ENCODE results near the gene HDAC4.

- TF ChIP-seq, protein P1, sequence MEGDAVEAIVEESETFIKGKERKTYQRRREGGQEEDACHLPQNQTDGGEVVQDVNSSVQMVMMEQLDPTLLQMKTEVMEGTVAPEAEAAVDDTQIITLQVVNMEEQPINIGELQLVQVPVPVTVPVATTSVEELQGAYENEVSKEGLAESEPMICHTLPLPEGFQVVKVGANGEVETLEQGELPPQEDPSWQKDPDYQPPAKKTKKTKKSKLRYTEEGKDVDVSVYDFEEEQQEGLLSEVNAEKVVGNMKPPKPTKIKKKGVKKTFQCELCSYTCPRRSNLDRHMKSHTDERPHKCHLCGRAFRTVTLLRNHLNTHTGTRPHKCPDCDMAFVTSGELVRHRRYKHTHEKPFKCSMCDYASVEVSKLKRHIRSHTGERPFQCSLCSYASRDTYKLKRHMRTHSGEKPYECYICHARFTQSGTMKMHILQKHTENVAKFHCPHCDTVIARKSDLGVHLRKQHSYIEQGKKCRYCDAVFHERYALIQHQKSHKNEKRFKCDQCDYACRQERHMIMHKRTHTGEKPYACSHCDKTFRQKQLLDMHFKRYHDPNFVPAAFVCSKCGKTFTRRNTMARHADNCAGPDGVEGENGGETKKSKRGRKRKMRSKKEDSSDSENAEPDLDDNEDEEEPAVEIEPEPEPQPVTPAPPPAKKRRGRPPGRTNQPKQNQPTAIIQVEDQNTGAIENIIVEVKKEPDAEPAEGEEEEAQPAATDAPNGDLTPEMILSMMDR (IDR thresholded peaks at IDR 0.05; ENCODE audit: low read length) = no peak
- no peak for TF ChIP-seq EZH2 (IDR thresholded peaks at IDR 0.05; ENCODE audit: borderline replicate concordance, low read length)
Measured at GRCh38 chr2:239047861-239048260, 353.0 kb downstream of the HDAC4 start.
